Measurements from ENCODE around the gene ATP6V0B. TPM values are rescaled to one million over a fixed set of nuclear protein-coding genes. Genes with fewer than 3 reads are reported as not detected.
A peak's percentile ranks its signal among the peaks of the same experiment; 100 is the strongest.

ATP6V0B gene
- total RNA-seq, 2 experiments from 2014 or later = 42.9 to 47.0 TPM

- DNase-seq (no peak), ATAC-seq (ENCODE audit: poor library complexity) (no peak)
- Histone ChIP-seq H3K36me3 (ENCODE audit: insufficient read depth, low read length) (peaks cover 20% of the 10 kb centered on the region), H3K27ac (ENCODE audit: low read depth in 1 of 2, low read length in 2 of 2) (no peak overlapping the region), H3K27me3 (ENCODE audit: control insufficient read depth in 1 of 2, insufficient read depth in 2 of 2, low read length in 2 of 2) (no peaks in the 10 kb centered on the region), H3K9me3 (ENCODE audit: control insufficient read depth in 1 of 2, insufficient read depth in 1 of 2, low read length in 2 of 2) (no peaks in the 10 kb centered on the region), H3K4me3 (ENCODE audit: low read length) (no peak overlapping the region), H3K4me1 (ENCODE audit: insufficient read depth, low read length) (peaks cover 48% of the 10 kb centered on the region)
- H3K36me3 Mint-ChIP-seq (ENCODE audit: low read depth) = peaks cover 31% of the 10 kb centered on the region
- no peaks in the 10 kb centered on the region for H3K9me3 Mint-ChIP-seq
- TF ChIP-seq CTCF (IDR thresholded peaks at IDR 0.05) = no peak
- H3K4me1 Mint-ChIP-seq (ENCODE audit: low read depth) = peaks cover 50% of the 10 kb centered on the region
- no peak overlapping the region for H3K27ac Mint-ChIP-seq
- peak overlapping the region; percentile 90 for H3K4me3 Mint-ChIP-seq
- H3K27me3 Mint-ChIP-seq = no peaks in the 10 kb centered on the region
- ChIA-PET POLR2A (no interaction called here), CTCF (no interaction called here)
- intact Hi-C loops (cut with DNase I, micrococcal nuclease) = loop anchor here in 1 of 2 experiments (10.0 kb wide), 3 partner anchors 383 to 797 kb away; partner anchors contain the start of genes CDC20, CFAP57, EBNA1BP2 and ERI3
Observed at GRCh38 chr1:43971336-43971980, 3.3 kb upstream of the ATP6V0B start.

- peaks cover 40% of the 10 kb centered on the region for H3K36me3 ChIP-seq (ENCODE audit: insufficient read depth, low read length)
- peak overlapping the region; percentile 99 for H3K4me3 ChIP-seq (ENCODE audit: low read length)
- no peaks in the 10 kb centered on the region for H3K9me3 ChIP-seq (ENCODE audit: control insufficient read depth in 1 of 2, insufficient read depth in 1 of 2, low read length in 2 of 2)
- ATAC-seq (ENCODE audit: poor library complexity) (no peak), DNase-seq (no peak)
- H3K27ac ChIP-seq (ENCODE audit: low read depth in 1 of 2, low read length in 2 of 2) = peak overlapping the region; percentile 78 to 86
- H3K4me1 ChIP-seq (ENCODE audit: insufficient read depth, low read length) = peaks cover 65% of the 10 kb centered on the region
- intact Hi-C loops (cut with DNase I, micrococcal nuclease) = loop anchor here (1.0 to 10.0 kb wide), 5 partner anchors 28 to 799 kb away; partner anchors contain the start of genes IPO13 (in 2 of the 2), CDC20 (in 1 of the 2), CFAP57 (in 1 of the 2) and EBNA1BP2 (in 1 of the 2)
- H3K36me3 Mint-ChIP-seq (ENCODE audit: low read depth) = peaks cover 54% of the 10 kb centered on the region
- peak overlapping the region; percentile 96 for H3K4me3 Mint-ChIP-seq
- no peak for TF ChIP-seq CTCF (IDR thresholded peaks at IDR 0.05)
- peak overlapping the region; percentile 92 for H3K27ac Mint-ChIP-seq
- H3K4me1 Mint-ChIP-seq (ENCODE audit: low read depth) = peaks cover 73% of the 10 kb centered on the region
- H3K9me3 Mint-ChIP-seq = no peaks in the 10 kb centered on the region
- POLR2A ChIA-PET = interaction anchor here (0.8 to 2.6 kb wide), 3 partner anchors 18 to 56 kb away, joined by 3 to 10 read pairs (median 6); no protein-coding TSS in a partner anchor
- no peaks in the 10 kb centered on the region for H3K27me3 Mint-ChIP-seq
- CTCF ChIA-PET = interaction anchor here (2.2 to 2.8 kb wide), 4 partner anchors 17 to 62 kb away, joined by 6 to 13 read pairs (median 12); partner anchors contain the start of genes ARTN, CCDC24 and IPO13
- H3K27me3 ChIP-seq (ENCODE audit: control insufficient read depth in 1 of 2, insufficient read depth in 2 of 2, low read length in 2 of 2) = no peaks in the 10 kb centered on the region
Observed at GRCh38 chr1:43973981-43974442, 748 bp upstream of the ATP6V0B start.

- peak in 11 of 14 experiments; percentile 22 to 79 (median 42) for DNase-seq
- no peaks in the 10 kb centered on the region for H3K9me3 Mint-ChIP-seq
- H3K4me1 Mint-ChIP-seq (ENCODE audit: low read depth) = peaks cover 65% of the 10 kb centered on the region
- ATAC-seq (ENCODE audit: poor library complexity) = peak; percentile 18
- peaks cover 8% of the 10 kb centered on the region for H3K27me3 Mint-ChIP-seq
- peak overlapping the region; percentile 92 for H3K27ac Mint-ChIP-seq
- ChIA-PET CTCF (interaction anchor here (0.8 to 2.8 kb wide), 7 partner anchors 16 to 70 kb away, joined by 4 to 13 read pairs (median 6); partner anchors contain the start of genes ARTN, CCDC24 and IPO13), POLR2A (interaction anchor here (0.6 to 2.6 kb wide), 8 partner anchors 12 to 833 kb away, joined by 3 to 10 read pairs (median 4); partner anchors contain the start of genes BTBD19, IPO13 and ST3GAL3)
- peaks cover 61% of the 10 kb centered on the region for H3K4me1 ChIP-seq (ENCODE audit: insufficient read depth, low read length)
- H3K27me3 ChIP-seq (ENCODE audit: control insufficient read depth in 1 of 2, insufficient read depth in 2 of 2, low read length in 2 of 2) = peaks cover 5 to 7% of the 10 kb centered on the region in 2 experiments
- no peak for TF ChIP-seq CTCF (IDR thresholded peaks at IDR 0.05)
- H3K36me3 Mint-ChIP-seq (ENCODE audit: low read depth) = peaks cover 50% of the 10 kb centered on the region
- peaks cover 40% of the 10 kb centered on the region for H3K36me3 ChIP-seq (ENCODE audit: insufficient read depth, low read length)
- no peaks in the 10 kb centered on the region for H3K9me3 ChIP-seq (ENCODE audit: control insufficient read depth in 1 of 2, insufficient read depth in 1 of 2, low read length in 2 of 2)
- H3K4me3 Mint-ChIP-seq = peak overlapping the region; percentile 96
- intact Hi-C loops (cut with DNase I, micrococcal nuclease) = loop anchor here in 1 of 2 experiments (1.0 to 10.0 kb wide), 7 partner anchors 16 to 1208 kb away; partner anchors contain the start of genes C1orf50, CCDC24, CDC20 and CFAP57
- peak overlapping the region; percentile 99 for H3K4me3 ChIP-seq (ENCODE audit: low read length)
- peak overlapping the region; percentile 78 to 86 for H3K27ac ChIP-seq (ENCODE audit: low read depth in 1 of 2, low read length in 2 of 2)
Observed at GRCh38 chr1:43975249-43975961, 645 bp downstream of the ATP6V0B start.
